Osteoblast (primary cell): ENCODE measurements around the gene PRPF40B. TPM values are rescaled to one million over a fixed set of nuclear protein-coding genes. Genes with fewer than 3 reads are reported as not detected.
A peak's percentile ranks its signal among the peaks of the same experiment; 100 is the strongest.

Source experiments
- DNase-seq: peaks from one replicate; pipeline ENCODE4 v3.0.0; 2011; ENCODE audit warnings: low spot score, mixed read lengths; ENCODE audit not compliant: insufficient read length; ENCODE audit errors: missing footprints
- H2AFZ ChIP-seq: 2 replicates; pipeline ENCODE4 v1.6.0; 2011; ENCODE audit warnings: mild to moderate bottlenecking, low read length
- H3K27ac ChIP-seq: 2 replicates; pipeline ENCODE4 v1.5.1; 2011; ENCODE audit warnings: mild to moderate bottlenecking, low read depth, low read length, moderate library complexity
- H3K27me3 ChIP-seq: 2 replicates; pipeline ENCODE4 v1.6.0; 2012; ENCODE audit warnings: mild to moderate bottlenecking, control low read depth, inconsistent platforms, low read length, moderate library complexity; ENCODE audit not compliant: insufficient read depth
- H3K36me3 ChIP-seq: 2 replicates; pipeline ENCODE4 v1.5.1; 2011; ENCODE audit warnings: mild to moderate bottlenecking, low read length, control low read depth, moderate library complexity; ENCODE audit not compliant: insufficient read depth
- H3K4me1 ChIP-seq: 2 replicates; pipeline ENCODE4 v1.5.1; 2011; ENCODE audit warnings: mild to moderate bottlenecking, low read length, control low read depth, moderate library complexity; ENCODE audit not compliant: insufficient read depth
- H3K4me2 ChIP-seq: 2 replicates; pipeline ENCODE4 v1.6.0; 2011; ENCODE audit warnings: mild to moderate bottlenecking, low read length; ENCODE audit not compliant: insufficient read depth
- H3K4me3 ChIP-seq: fragments of 200-600 bp; sonication (generic); 3 replicates; pipeline ENCODE4 v1.5.1; 2012; ENCODE audit warnings: mild to moderate bottlenecking, low read length, inconsistent platforms; ENCODE audit not compliant: insufficient read depth
- H3K79me2 ChIP-seq: 2 replicates; pipeline ENCODE4 v1.6.0; 2012; ENCODE audit warnings: mild to moderate bottlenecking, low read length, control low read depth, inconsistent platforms; ENCODE audit not compliant: insufficient read depth
- H3K9me3 ChIP-seq: 2 replicates; pipeline ENCODE4 v1.5.1; 2011; ENCODE audit warnings: low read depth, low read length, control low read depth
- H4K20me1 ChIP-seq: 2 replicates; pipeline ENCODE4 v1.6.0; 2012; ENCODE audit warnings: mild to moderate bottlenecking, low read length, control low read depth; ENCODE audit not compliant: insufficient read depth
- total RNA-seq: library from RNA; depleted of rRNA; stranded (reverse); fragments of >200 nt; gene quantifications from 2 replicates; pipeline ENCODE4 v1.2.3, GENCODE V29; 2012
- TF ChIP-seq, protein P1 (sequence below): IDR thresholded peaks from 2 replicates; pipeline ENCODE4 v1.5.1; 2011; ENCODE audit warnings: mild to moderate bottlenecking, low read depth, low read length, moderate library complexity; ENCODE audit errors: extremely low read depth

Gene PRPF40B
- total RNA-seq, 1 donor: 11.6 TPM

- peaks cover 10% of the 10 kb centered on the region for H3K4me1 ChIP-seq
- H2AFZ ChIP-seq: no peak overlapping the region
- H3K27ac ChIP-seq: no peak overlapping the region
- no peak overlapping the region for H3K4me2 ChIP-seq
- H3K4me3 ChIP-seq: no peak overlapping the region
- H3K9me3 ChIP-seq: no peaks in the 10 kb centered on the region
- H3K79me2 ChIP-seq: no peaks in the 10 kb centered on the region
- no peaks in the 10 kb centered on the region for H3K27me3 ChIP-seq
- TF ChIP-seq, protein P1, sequence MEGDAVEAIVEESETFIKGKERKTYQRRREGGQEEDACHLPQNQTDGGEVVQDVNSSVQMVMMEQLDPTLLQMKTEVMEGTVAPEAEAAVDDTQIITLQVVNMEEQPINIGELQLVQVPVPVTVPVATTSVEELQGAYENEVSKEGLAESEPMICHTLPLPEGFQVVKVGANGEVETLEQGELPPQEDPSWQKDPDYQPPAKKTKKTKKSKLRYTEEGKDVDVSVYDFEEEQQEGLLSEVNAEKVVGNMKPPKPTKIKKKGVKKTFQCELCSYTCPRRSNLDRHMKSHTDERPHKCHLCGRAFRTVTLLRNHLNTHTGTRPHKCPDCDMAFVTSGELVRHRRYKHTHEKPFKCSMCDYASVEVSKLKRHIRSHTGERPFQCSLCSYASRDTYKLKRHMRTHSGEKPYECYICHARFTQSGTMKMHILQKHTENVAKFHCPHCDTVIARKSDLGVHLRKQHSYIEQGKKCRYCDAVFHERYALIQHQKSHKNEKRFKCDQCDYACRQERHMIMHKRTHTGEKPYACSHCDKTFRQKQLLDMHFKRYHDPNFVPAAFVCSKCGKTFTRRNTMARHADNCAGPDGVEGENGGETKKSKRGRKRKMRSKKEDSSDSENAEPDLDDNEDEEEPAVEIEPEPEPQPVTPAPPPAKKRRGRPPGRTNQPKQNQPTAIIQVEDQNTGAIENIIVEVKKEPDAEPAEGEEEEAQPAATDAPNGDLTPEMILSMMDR: no peak
- H4K20me1 ChIP-seq: peaks cover 14% of the 10 kb centered on the region
- no peaks in the 10 kb centered on the region for H3K36me3 ChIP-seq
- DNase-seq: peak; percentile 51
Measured at GRCh38 chr12:49631336-49631907, 8.1 kb downstream of the PRPF40B start.

DNA sequence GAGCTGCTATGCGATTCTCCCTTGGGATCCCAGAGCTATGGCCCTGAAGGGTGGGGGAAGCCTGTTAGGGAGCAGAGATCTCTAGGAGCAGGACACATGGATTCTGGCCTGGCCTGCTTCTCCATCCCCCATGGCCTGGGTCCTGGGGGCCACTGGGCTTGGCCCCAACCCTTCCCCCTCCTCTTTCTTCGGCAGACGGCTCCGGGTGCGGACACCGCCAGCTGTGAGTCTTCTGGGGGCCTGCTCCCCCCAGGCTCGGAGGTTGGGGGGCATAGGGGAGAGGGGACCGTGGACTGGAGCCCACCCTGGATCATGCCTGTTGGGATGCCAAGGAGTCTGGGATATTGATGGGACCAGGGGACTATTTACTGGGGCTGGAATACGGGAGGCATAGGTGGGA, 9.0 kb downstream of the PRPF40B start:
- H3K4me3 ChIP-seq: no peak overlapping the region
- H4K20me1 ChIP-seq: peaks cover 10% of the 10 kb centered on the region
- TF ChIP-seq, protein P1: no peak
- peaks cover 8% of the 10 kb centered on the region for H3K4me1 ChIP-seq
- H3K36me3 ChIP-seq: no peaks in the 10 kb centered on the region
- no peaks in the 10 kb centered on the region for H3K27me3 ChIP-seq
- no peaks in the 10 kb centered on the region for H3K79me2 ChIP-seq
- DNase-seq: peak; percentile 68
- H3K4me2 ChIP-seq: no peak overlapping the region
- no peak overlapping the region for H2AFZ ChIP-seq
- H3K27ac ChIP-seq: no peak overlapping the region
- H3K9me3 ChIP-seq: no peaks in the 10 kb centered on the region

GRCh38 chr12:49632986-49633702, 9.8 kb downstream of the PRPF40B start:
- H3K4me3 ChIP-seq: no peak overlapping the region
- H3K9me3 ChIP-seq: no peaks in the 10 kb centered on the region
- H4K20me1 ChIP-seq: peaks cover 10% of the 10 kb centered on the region
- TF ChIP-seq, protein P1: no peak
- H3K27ac ChIP-seq: no peak overlapping the region
- peak; percentile 81 for DNase-seq
- H3K4me1 ChIP-seq: peaks cover under 1% of the 10 kb centered on the region
- H3K36me3 ChIP-seq: peaks cover under 1% of the 10 kb centered on the region
- no peak overlapping the region for H3K4me2 ChIP-seq
- no peak overlapping the region for H2AFZ ChIP-seq
- H3K79me2 ChIP-seq: no peaks in the 10 kb centered on the region
- H3K27me3 ChIP-seq: no peaks in the 10 kb centered on the region

- TF ChIP-seq, protein P1: no peak
- Histone ChIP-seq H3K79me2 (no peaks in the 10 kb centered on the region), H3K27me3 (no peaks in the 10 kb centered on the region), H3K4me3 (no peak overlapping the region), H3K27ac (no peak overlapping the region), H4K20me1 (peaks cover 10% of the 10 kb centered on the region), H3K4me2 (no peak overlapping the region), H3K4me1 (no peaks in the 10 kb centered on the region), H2AFZ (no peak overlapping the region), H3K36me3 (peaks cover 5% of the 10 kb centered on the region), H3K9me3 (no peaks in the 10 kb centered on the region)
- DNase-seq: peak; percentile 79
Measured at GRCh38 chr12:49633703-49634345, 10.5 kb downstream of the PRPF40B start.
